GM18870 (cell line): ENCODE data around the gene CCDC40.

Experiments
- ATAC-seq: cut with Tn5 transposase; IDR thresholded peaks from one replicate; pipeline ENCODE4 v1.9.1; 2021; ENCODE audit warnings: moderate library complexity; ENCODE audit not compliant: unreplicated experiment

The CCDC40 gene

GRCh38 chr17:80000981-80001775, 35.3 kb upstream of the CCDC40 start:
- ATAC-seq, result no peak

- ATAC-seq, result no peak
Measured at GRCh38 chr17:80002070-80002641, 34.3 kb upstream of the CCDC40 start.

- no peak for ATAC-seq
Measured at GRCh38 chr17:80002690-80003490, 33.6 kb upstream of the CCDC40 start.

- no peak for ATAC-seq
Measured at GRCh38 chr17:80003969-80004368, 32.5 kb upstream of the CCDC40 start.

GRCh38 chr17:80005360-80006338, 30.8 kb upstream of the CCDC40 start:
- no peak for ATAC-seq

GRCh38 chr17:80006339-80006720, 30.1 kb upstream of the CCDC40 start:
- no peak for ATAC-seq

- no peak for ATAC-seq
Measured at GRCh38 chr17:80006811-80007752, 29.4 kb upstream of the CCDC40 start.

GRCh38 chr17:80007939-80008338, 28.5 kb upstream of the CCDC40 start:
- ATAC-seq, result no peak

GRCh38 chr17:80008383-80008840, 28.0 kb upstream of the CCDC40 start:
- ATAC-seq, result no peak

- ATAC-seq, result no peak
Measured at GRCh38 chr17:80008848-80009247, 27.6 kb upstream of the CCDC40 start.

- ATAC-seq, result no peak
Measured at GRCh38 chr17:80009391-80010282, 26.8 kb upstream of the CCDC40 start.

GRCh38 chr17:80010283-80010858, 26.1 kb upstream of the CCDC40 start:
- no peak for ATAC-seq

GRCh38 chr17:80011989-80012555, 24.4 kb upstream of the CCDC40 start:
- ATAC-seq, result no peak

GRCh38 chr17:80012765-80013741, 23.4 kb upstream of the CCDC40 start:
- no peak for ATAC-seq

- no peak for ATAC-seq
Measured at GRCh38 chr17:80017226-80018010, 19.0 kb upstream of the CCDC40 start.
